Measurements from ENCODE around the gene ADH1A. TPM values are rescaled to one million over a fixed set of nuclear protein-coding genes. Genes with fewer than 3 reads are reported as not detected.

ADH1A gene
- total RNA-seq, 1 experiment from 2014 or later, result not detected

- POLR2A ChIA-PET, result no interaction called here
- no peak for ATAC-seq
- Histone ChIP-seq H3K9me3 (ENCODE audit: control insufficient read depth in 1 of 2, insufficient read depth in 1 of 2, low read depth in 1 of 2, low read length in 2 of 2) (no peaks in the 10 kb centered on the region), H3K27me3 (ENCODE audit: insufficient read depth, low read length) (no peaks in the 10 kb centered on the region), H4K20me1 (ENCODE audit: insufficient read depth) (no peaks in the 10 kb centered on the region; the same call in 1 of the 2 replicates), H2AFZ (ENCODE audit: low read depth, low read length, poor library complexity, severe bottlenecking) (no peak overlapping the region), H3K9me2 (ENCODE audit: insufficient read depth) (no peaks in the 10 kb centered on the region), H3K36me3 (ENCODE audit: control insufficient read depth in 1 of 2, insufficient read depth in 2 of 2, low read length in 2 of 2) (no peaks in the 10 kb centered on the region), H3K27ac (ENCODE audit: low read depth, low read length) (no peak overlapping the region), H3K79me2 (ENCODE audit: insufficient read depth, low read length) (no peaks in the 10 kb centered on the region), H3K4me2 (ENCODE audit: low read length) (no peak overlapping the region), H3K4me1 (ENCODE audit: control insufficient read depth in 1 of 2, insufficient read depth in 2 of 2, low read length in 2 of 2) (no peaks in the 10 kb centered on the region), H3K4me3 (replicated peaks in 1 of 2; ENCODE audit: low read depth in 1 of 2, low read length in 2 of 2) (no peak overlapping the region), H3K9ac (ENCODE audit: low read length) (no peak overlapping the region)
- intact Hi-C loops (cut with micrococcal nuclease), result no loop called here
- TF ChIP-seq, protein P1, sequence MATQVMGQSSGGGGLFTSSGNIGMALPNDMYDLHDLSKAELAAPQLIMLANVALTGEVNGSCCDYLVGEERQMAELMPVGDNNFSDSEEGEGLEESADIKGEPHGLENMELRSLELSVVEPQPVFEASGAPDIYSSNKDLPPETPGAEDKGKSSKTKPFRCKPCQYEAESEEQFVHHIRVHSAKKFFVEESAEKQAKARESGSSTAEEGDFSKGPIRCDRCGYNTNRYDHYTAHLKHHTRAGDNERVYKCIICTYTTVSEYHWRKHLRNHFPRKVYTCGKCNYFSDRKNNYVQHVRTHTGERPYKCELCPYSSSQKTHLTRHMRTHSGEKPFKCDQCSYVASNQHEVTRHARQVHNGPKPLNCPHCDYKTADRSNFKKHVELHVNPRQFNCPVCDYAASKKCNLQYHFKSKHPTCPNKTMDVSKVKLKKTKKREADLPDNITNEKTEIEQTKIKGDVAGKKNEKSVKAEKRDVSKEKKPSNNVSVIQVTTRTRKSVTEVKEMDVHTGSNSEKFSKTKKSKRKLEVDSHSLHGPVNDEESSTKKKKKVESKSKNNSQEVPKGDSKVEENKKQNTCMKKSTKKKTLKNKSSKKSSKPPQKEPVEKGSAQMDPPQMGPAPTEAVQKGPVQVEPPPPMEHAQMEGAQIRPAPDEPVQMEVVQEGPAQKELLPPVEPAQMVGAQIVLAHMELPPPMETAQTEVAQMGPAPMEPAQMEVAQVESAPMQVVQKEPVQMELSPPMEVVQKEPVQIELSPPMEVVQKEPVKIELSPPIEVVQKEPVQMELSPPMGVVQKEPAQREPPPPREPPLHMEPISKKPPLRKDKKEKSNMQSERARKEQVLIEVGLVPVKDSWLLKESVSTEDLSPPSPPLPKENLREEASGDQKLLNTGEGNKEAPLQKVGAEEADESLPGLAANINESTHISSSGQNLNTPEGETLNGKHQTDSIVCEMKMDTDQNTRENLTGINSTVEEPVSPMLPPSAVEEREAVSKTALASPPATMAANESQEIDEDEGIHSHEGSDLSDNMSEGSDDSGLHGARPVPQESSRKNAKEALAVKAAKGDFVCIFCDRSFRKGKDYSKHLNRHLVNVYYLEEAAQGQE (IDR thresholded peaks at IDR 0.05; ENCODE audit: low read depth), result no peak
- TF ChIP-seq TCF7L2 (IDR thresholded peaks at IDR 0.05; ENCODE audit: borderline replicate concordance, extremely low read depth, insufficient read depth, insufficient read length) (no peak), POLR2A (IDR thresholded peaks at IDR 0.05; ENCODE audit: borderline replicate concordance, extremely low read depth, insufficient read depth, insufficient read length) (no peak), ZFX (IDR thresholded peaks at IDR 0.05) (no peak), RAD21 (IDR thresholded peaks at IDR 0.05; ENCODE audit: low read depth) (no peak), EZH2 (IDR thresholded peaks at IDR 0.05) (no peak), EZH2phosphoT487 (IDR thresholded peaks at IDR 0.05; ENCODE audit: borderline replicate concordance) (no peak), ZNF274 (IDR thresholded peaks at IDR 0.05; ENCODE audit: low read depth, low read length) (no peak), ELF1 (IDR thresholded peaks at IDR 0.05; ENCODE audit: borderline replicate concordance, low read depth) (no peak), SIN3A (IDR thresholded peaks at IDR 0.05; ENCODE audit: low read depth) (no peak), CBX3 (IDR thresholded peaks at IDR 0.05; ENCODE audit: low read depth) (no peak), SRF (IDR thresholded peaks at IDR 0.05; ENCODE audit: low read depth) (no peak), EGR1 (IDR thresholded peaks at IDR 0.05; ENCODE audit: low read depth) (no peak), FOSL1 (IDR thresholded peaks at IDR 0.05; ENCODE audit: low read depth) (no peak), YY1 (IDR thresholded peaks at IDR 0.05; ENCODE audit: extremely low read depth, insufficient replicate concordance, low read depth, low read length) (no peak), JUND (IDR thresholded peaks at IDR 0.05) (no peak), ZBTB33 (IDR thresholded peaks at IDR 0.05; ENCODE audit: extremely low read depth, insufficient replicate concordance, low read length) (no peak)
- TF ChIP-seq, protein P2, sequence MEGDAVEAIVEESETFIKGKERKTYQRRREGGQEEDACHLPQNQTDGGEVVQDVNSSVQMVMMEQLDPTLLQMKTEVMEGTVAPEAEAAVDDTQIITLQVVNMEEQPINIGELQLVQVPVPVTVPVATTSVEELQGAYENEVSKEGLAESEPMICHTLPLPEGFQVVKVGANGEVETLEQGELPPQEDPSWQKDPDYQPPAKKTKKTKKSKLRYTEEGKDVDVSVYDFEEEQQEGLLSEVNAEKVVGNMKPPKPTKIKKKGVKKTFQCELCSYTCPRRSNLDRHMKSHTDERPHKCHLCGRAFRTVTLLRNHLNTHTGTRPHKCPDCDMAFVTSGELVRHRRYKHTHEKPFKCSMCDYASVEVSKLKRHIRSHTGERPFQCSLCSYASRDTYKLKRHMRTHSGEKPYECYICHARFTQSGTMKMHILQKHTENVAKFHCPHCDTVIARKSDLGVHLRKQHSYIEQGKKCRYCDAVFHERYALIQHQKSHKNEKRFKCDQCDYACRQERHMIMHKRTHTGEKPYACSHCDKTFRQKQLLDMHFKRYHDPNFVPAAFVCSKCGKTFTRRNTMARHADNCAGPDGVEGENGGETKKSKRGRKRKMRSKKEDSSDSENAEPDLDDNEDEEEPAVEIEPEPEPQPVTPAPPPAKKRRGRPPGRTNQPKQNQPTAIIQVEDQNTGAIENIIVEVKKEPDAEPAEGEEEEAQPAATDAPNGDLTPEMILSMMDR (IDR thresholded peaks at IDR 0.05 in 2 of 3, conservative IDR thresholded peaks at IDR 0.05 in 1 of 3; ENCODE audit: borderline replicate concordance in 1 of 3, insufficient read depth in 1 of 3, low read depth in 2 of 3, low read length in 2 of 3), result no peak
- TF ChIP-seq, protein P3, sequence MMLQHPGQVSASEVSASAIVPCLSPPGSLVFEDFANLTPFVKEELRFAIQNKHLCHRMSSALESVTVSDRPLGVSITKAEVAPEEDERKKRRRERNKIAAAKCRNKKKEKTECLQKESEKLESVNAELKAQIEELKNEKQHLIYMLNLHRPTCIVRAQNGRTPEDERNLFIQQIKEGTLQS (IDR thresholded peaks at IDR 0.05), result no peak
- RAD21 ChIA-PET (ENCODE audit: low non-redundant PET in 1 of 2, low total read pairs in 2 of 2, uncharacterized antibody in 2 of 2, unreplicated experiment in 2 of 2), result no interaction called here
- CTCF ChIA-PET, result no interaction called here
- BruUV-seq (replicated peaks), result no TSS peak
- no peak for DNase-seq (ENCODE audit: low read depth, low spot score)
Measured at GRCh38 chr4:99339172-99339571, 48.4 kb upstream of the ADH1A start.

Data from HCT116 (cell line).